SK-N-SH treated with all-trans-retinoic acid at 6 μM for 48 hours (cell line): ENCODE results near the gene SETD3.

Experiments
- ATAC-seq: fragments of 200-7000 bp; cut with Tn5 transposase; 3 replicates; pipeline ENCODE4 v1.9.1; 2020; ENCODE audit warnings: mild to moderate bottlenecking, moderate library complexity
- ARNTL ChIP-seq: fragments of 450-650 bp; formaldehyde crosslinking; IDR thresholded peaks from 2 replicates; pipeline ENCODE4 v1.5.0; 2020; ENCODE audit warnings: low read depth, mild to moderate bottlenecking, moderate library complexity, borderline replicate concordance
- BACH2 ChIP-seq: fragments of 250-450 bp; sonication (Bioruptor Pico); IDR thresholded peaks from 2 replicates; pipeline ENCODE4 v1.9.0; 2021; ENCODE audit warnings: mild to moderate bottlenecking, borderline replicate concordance
- CSDC2 ChIP-seq: fragments of 250-450 bp; sonication (Bioruptor Pico); IDR thresholded peaks from 2 replicates; pipeline ENCODE4 v1.5.0; 2020; ENCODE audit warnings: mild to moderate bottlenecking, moderate library complexity
- ESRRG ChIP-seq: fragments of 250-450 bp; sonication (Bioruptor Pico); IDR thresholded peaks from 2 replicates; pipeline ENCODE4 v1.6.1; 2021; ENCODE audit warnings: mild to moderate bottlenecking
- GLIS3 ChIP-seq: fragments of 250-450 bp; sonication (Bioruptor Pico); IDR thresholded peaks from 2 replicates; pipeline ENCODE4 v1.5.0; 2020; ENCODE audit warnings: mild to moderate bottlenecking, moderate library complexity
- ISL1 ChIP-seq: fragments of 250-450 bp; sonication (Bioruptor Pico); IDR thresholded peaks from 2 replicates; pipeline ENCODE4 v2.1.2; 2022; ENCODE audit warnings: mild to moderate bottlenecking, moderate library complexity
- OSR1 ChIP-seq: fragments of 250-450 bp; sonication (Bioruptor Pico); IDR thresholded peaks from 2 replicates; pipeline ENCODE4 v1.8.0; 2022; ENCODE audit warnings: moderate library complexity, mild to moderate bottlenecking, inconsistent platforms
- PPARA ChIP-seq: fragments of 250-450 bp; sonication (Bioruptor Pico); IDR thresholded peaks from 2 replicates; pipeline ENCODE4 v1.5.0; 2020; ENCODE audit warnings: mild to moderate bottlenecking, borderline replicate concordance
- RARB ChIP-seq: fragments of 250-450 bp; sonication (Bioruptor Pico); IDR thresholded peaks from 2 replicates; pipeline ENCODE4 v1.8.0; 2021; ENCODE audit warnings: mild to moderate bottlenecking, moderate library complexity
- SNAI2 ChIP-seq: fragments of 250-450 bp; sonication (Bioruptor Pico); IDR thresholded peaks from 2 replicates; pipeline ENCODE4 v1.5.0; 2020; ENCODE audit warnings: mild to moderate bottlenecking, moderate library complexity
- TOX ChIP-seq: fragments of 250-450 bp; sonication (Bioruptor Pico); IDR thresholded peaks from 2 replicates; pipeline ENCODE4 v1.8.0; 2021; ENCODE audit warnings: mild to moderate bottlenecking, moderate library complexity, borderline replicate concordance
- ZC3H10 ChIP-seq: fragments of 250-450 bp; sonication (Bioruptor Pico); IDR thresholded peaks from 2 replicates; pipeline ENCODE4 v1.5.1; 2021; ENCODE audit warnings: mild to moderate bottlenecking, moderate library complexity
- ZFP3 ChIP-seq: fragments of 250-450 bp; sonication (Bioruptor Pico); IDR thresholded peaks from 2 replicates; pipeline ENCODE4 v1.5.0; 2020; ENCODE audit warnings: mild to moderate bottlenecking, moderate library complexity
- ZNF565 ChIP-seq: fragments of 450-650 bp; formaldehyde crosslinking; conservative IDR thresholded peaks from 2 replicates; pipeline ENCODE4 v1.5.0; 2020; ENCODE audit warnings: low read depth, mild to moderate bottlenecking, moderate library complexity
- ZNF70 ChIP-seq: fragments of 450-650 bp; formaldehyde crosslinking; IDR thresholded peaks from 2 replicates; pipeline ENCODE4 v1.5.0; 2020; ENCODE audit warnings: mild to moderate bottlenecking, moderate library complexity
- ZNF8 ChIP-seq: fragments of 450-650 bp; formaldehyde crosslinking; IDR thresholded peaks from 2 replicates; pipeline ENCODE4 v1.5.0; 2020; ENCODE audit warnings: mild to moderate bottlenecking, moderate library complexity
- TF ChIP-seq, protein P1 (sequence below): fragments of 250-450 bp; sonication (Bioruptor Pico); IDR thresholded peaks from 2 replicates; pipeline ENCODE4 v1.5.1; 2021; ENCODE audit warnings: mild to moderate bottlenecking, moderate library complexity
- TF ChIP-seq, protein P2 (sequence below): fragments of 250-450 bp; sonication (Bioruptor Pico); IDR thresholded peaks from 2 replicates; pipeline ENCODE4 v1.5.1; 2020; ENCODE audit warnings: low read depth, mild to moderate bottlenecking, moderate library complexity
- TF ChIP-seq, protein P3 (sequence below): fragments of 250-450 bp; sonication (Bioruptor Pico); IDR thresholded peaks from 2 replicates; pipeline ENCODE4 v1.8.0; 2021; ENCODE audit warnings: low read depth, mild to moderate bottlenecking, moderate library complexity, borderline replicate concordance
- TF ChIP-seq, protein P4 (sequence below): fragments of 250-450 bp; sonication (Bioruptor Pico); IDR thresholded peaks from 2 replicates; pipeline ENCODE4 v1.8.0; 2020; ENCODE audit warnings: mild to moderate bottlenecking, moderate library complexity, borderline replicate concordance
- TF ChIP-seq, protein P5 (sequence below): fragments of 250-450 bp; sonication (Bioruptor Pico); IDR thresholded peaks from 2 replicates; pipeline ENCODE4 v1.5.0; 2020; ENCODE audit warnings: mild to moderate bottlenecking, moderate library complexity

Gene SETD3

DNA sequence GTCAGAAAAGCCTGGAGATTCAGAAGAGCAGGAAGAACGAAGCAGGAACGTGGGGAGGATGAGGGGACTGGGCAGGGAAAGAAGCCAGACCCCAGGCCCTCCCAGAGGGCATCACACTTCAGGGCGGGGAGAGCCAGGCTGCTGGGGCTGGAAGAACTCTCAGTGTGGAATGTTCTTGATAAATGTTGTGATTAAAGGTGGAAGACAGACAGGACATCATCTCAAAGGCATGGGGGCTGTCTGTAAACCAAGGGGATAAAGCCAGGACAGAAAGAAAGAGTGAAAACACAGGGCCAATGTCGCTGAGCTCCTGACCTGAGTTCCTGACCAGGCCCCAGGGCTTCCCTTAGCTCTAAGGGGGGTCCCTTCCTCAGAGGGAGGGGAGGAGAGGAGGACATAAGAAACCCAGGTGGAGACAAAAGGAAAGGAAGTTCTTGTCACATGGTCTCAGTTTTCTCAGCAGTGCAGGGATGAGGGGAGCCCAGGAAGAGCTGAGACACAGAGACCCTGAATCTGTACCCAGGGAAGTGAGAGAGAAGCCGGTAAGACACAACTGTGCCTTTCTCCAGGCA, 56.3 kb downstream of the SETD3 start:
- TF ChIP-seq BACH2 (CRISPR knock-in tag): no peak
- TF ChIP-seq, protein P1, sequence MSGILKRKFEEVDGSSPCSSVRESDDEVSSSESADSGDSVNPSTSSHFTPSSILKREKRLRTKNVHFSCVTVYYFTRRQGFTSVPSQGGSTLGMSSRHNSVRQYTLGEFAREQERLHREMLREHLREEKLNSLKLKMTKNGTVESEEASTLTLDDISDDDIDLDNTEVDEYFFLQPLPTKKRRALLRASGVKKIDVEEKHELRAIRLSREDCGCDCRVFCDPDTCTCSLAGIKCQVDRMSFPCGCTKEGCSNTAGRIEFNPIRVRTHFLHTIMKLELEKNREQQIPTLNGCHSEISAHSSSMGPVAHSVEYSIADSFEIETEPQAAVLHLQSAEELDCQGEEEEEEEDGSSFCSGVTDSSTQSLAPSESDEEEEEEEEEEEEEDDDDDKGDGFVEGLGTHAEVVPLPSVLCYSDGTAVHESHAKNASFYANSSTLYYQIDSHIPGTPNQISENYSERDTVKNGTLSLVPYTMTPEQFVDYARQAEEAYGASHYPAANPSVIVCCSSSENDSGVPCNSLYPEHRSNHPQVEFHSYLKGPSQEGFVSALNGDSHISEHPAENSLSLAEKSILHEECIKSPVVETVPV: no peak
- TF ChIP-seq ZNF70 (CRISPR knock-in tag): no peak
- TF ChIP-seq ISL1 (CRISPR knock-in tag): no peak
- no peak for TF ChIP-seq ZNF8 (CRISPR knock-in tag)
- no peak for TF ChIP-seq GLIS3
- TF ChIP-seq OSR1 (CRISPR knock-in tag): no peak
- TF ChIP-seq ZFP3 (CRISPR knock-in tag): no peak
- no peak for TF ChIP-seq RARB (CRISPR knock-in tag)
- no peak for TF ChIP-seq ESRRG
- no peak for TF ChIP-seq ZNF565 (CRISPR knock-in tag)
- TF ChIP-seq, protein P2, sequence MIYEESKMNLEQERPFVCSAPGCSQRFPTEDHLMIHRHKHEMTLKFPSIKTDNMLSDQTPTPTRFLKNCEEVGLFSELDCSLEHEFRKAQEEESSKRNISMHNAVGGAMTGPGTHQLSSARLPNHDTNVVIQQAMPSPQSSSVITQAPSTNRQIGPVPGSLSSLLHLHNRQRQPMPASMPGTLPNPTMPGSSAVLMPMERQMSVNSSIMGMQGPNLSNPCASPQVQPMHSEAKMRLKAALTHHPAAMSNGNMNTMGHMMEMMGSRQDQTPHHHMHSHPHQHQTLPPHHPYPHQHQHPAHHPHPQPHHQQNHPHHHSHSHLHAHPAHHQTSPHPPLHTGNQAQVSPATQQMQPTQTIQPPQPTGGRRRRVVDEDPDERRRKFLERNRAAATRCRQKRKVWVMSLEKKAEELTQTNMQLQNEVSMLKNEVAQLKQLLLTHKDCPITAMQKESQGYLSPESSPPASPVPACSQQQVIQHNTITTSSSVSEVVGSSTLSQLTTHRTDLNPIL (CRISPR knock-in tag): no peak
- TF ChIP-seq TOX (CRISPR knock-in tag): no peak
- no peak for TF ChIP-seq ZC3H10 (CRISPR knock-in tag)
- no peak for TF ChIP-seq SNAI2 (CRISPR knock-in tag)
- TF ChIP-seq, protein P3, sequence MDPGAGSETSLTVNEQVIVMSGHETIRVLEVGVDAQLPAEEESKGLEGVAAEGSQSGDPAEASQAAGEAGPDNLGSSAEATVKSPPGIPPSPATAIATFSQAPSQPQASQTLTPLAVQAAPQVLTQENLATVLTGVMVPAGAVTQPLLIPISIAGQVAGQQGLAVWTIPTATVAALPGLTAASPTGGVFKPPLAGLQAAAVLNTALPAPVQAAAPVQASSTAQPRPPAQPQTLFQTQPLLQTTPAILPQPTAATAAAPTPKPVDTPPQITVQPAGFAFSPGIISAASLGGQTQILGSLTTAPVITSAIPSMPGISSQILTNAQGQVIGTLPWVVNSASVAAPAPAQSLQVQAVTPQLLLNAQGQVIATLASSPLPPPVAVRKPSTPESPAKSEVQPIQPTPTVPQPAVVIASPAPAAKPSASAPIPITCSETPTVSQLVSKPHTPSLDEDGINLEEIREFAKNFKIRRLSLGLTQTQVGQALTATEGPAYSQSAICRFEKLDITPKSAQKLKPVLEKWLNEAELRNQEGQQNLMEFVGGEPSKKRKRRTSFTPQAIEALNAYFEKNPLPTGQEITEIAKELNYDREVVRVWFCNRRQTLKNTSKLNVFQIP (CRISPR knock-in tag): no peak
- no peak for ATAC-seq

DNA sequence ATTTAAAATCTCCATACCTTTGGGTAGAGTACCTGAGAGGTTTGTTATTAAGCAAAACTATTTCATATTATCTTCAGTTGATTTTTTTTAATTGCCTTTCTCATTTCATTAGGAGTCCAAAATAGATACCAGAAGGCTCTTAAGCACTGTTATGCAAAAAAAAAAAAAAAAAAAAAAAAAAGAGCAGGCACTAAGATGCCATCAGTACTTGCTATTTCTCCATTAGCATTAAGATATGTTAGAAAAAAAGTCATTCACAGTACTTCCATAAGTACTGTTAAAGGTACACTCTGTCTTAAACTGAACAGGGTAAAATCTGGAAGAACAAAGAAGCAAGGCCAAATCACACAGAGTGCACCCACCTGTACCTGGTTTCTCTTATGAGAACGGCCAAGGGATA, 57.2 kb downstream of the SETD3 start:
- no peak for TF ChIP-seq BACH2 (CRISPR knock-in tag)
- TF ChIP-seq ZFP3 (CRISPR knock-in tag): no peak
- TF ChIP-seq RARB (CRISPR knock-in tag): no peak
- TF ChIP-seq ZC3H10 (CRISPR knock-in tag): no peak
- no peak for TF ChIP-seq ISL1 (CRISPR knock-in tag)
- TF ChIP-seq, protein P3 (CRISPR knock-in tag): no peak
- TF ChIP-seq ARNTL (CRISPR knock-in tag): no peak
- ATAC-seq: no peak

DNA sequence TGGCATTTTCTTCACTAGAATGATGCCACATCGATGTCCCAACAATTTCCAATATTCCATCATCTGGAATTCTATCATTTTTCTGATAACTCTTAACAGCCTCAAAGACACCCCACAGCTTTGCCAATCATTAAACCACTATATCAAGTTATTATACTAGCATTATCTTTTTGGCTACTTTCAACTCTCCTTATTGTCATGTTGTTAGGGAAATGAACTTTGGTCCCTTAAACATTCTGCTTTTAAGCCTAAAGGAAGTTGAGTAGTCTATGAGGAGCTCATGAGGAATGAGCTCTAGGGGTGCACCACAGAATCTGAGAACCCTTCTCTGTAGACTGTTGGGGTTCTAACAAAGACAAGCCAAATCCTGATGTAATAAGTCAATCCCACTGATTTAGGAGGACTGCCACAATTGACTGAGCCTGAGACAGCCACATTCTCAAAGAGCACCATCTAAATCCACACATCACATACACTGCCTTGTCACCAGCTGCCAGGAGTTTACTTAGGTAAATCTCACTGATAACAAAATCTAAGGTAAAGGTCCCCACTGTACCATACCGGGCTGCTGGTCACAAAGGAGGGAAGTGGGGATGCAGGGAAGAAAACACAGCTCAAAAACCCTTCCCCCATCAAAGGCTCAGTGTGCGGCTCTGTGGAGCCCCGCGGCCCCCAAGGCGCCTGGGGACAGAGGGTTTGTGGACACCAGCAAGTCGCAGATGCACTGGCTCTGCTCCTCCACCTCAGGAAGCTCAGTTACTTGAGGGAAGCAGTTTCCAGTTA, 58.2 kb downstream of the SETD3 start:
- no peak for TF ChIP-seq CSDC2 (CRISPR knock-in tag)
- ATAC-seq: no peak

DNA sequence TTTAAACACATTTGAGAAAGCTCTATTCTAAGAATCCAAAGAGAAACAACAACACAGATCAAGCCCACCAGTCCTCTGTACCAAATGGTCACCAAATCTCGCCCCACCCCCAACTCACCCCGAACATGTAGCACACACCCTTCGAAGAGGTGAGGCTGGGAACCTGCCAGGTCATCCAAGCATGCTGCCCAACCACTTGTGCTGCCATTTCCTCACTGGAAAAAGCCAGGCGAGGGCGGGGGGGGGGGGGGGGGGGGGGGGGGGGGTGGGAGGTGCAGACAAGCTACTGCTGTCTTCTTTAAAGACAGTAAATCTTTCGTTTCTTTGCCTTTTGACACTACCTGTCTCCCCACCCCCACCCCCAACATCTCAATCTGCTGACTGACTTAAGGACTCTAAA, 59.9 kb downstream of the SETD3 start:
- ATAC-seq: no peak
- TF ChIP-seq CSDC2 (CRISPR knock-in tag) (no peak), TOX (CRISPR knock-in tag) (no peak), ZC3H10 (CRISPR knock-in tag) (no peak), PPARA (CRISPR knock-in tag) (no peak), GLIS3 (no peak), SNAI2 (CRISPR knock-in tag) (no peak), BACH2 (CRISPR knock-in tag) (no peak), ZNF565 (CRISPR knock-in tag) (no peak), ZFP3 (CRISPR knock-in tag) (no peak), ARNTL (CRISPR knock-in tag) (no peak), ZNF8 (CRISPR knock-in tag) (no peak)
- TF ChIP-seq, protein P2 (CRISPR knock-in tag): no peak
- TF ChIP-seq, protein P4, sequence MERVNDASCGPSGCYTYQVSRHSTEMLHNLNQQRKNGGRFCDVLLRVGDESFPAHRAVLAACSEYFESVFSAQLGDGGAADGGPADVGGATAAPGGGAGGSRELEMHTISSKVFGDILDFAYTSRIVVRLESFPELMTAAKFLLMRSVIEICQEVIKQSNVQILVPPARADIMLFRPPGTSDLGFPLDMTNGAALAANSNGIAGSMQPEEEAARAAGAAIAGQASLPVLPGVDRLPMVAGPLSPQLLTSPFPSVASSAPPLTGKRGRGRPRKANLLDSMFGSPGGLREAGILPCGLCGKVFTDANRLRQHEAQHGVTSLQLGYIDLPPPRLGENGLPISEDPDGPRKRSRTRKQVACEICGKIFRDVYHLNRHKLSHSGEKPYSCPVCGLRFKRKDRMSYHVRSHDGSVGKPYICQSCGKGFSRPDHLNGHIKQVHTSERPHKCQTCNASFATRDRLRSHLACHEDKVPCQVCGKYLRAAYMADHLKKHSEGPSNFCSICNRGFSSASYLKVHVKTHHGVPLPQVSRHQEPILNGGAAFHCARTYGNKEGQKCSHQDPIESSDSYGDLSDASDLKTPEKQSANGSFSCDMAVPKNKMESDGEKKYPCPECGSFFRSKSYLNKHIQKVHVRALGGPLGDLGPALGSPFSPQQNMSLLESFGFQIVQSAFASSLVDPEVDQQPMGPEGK (CRISPR knock-in tag): no peak
- TF ChIP-seq, protein P5, sequence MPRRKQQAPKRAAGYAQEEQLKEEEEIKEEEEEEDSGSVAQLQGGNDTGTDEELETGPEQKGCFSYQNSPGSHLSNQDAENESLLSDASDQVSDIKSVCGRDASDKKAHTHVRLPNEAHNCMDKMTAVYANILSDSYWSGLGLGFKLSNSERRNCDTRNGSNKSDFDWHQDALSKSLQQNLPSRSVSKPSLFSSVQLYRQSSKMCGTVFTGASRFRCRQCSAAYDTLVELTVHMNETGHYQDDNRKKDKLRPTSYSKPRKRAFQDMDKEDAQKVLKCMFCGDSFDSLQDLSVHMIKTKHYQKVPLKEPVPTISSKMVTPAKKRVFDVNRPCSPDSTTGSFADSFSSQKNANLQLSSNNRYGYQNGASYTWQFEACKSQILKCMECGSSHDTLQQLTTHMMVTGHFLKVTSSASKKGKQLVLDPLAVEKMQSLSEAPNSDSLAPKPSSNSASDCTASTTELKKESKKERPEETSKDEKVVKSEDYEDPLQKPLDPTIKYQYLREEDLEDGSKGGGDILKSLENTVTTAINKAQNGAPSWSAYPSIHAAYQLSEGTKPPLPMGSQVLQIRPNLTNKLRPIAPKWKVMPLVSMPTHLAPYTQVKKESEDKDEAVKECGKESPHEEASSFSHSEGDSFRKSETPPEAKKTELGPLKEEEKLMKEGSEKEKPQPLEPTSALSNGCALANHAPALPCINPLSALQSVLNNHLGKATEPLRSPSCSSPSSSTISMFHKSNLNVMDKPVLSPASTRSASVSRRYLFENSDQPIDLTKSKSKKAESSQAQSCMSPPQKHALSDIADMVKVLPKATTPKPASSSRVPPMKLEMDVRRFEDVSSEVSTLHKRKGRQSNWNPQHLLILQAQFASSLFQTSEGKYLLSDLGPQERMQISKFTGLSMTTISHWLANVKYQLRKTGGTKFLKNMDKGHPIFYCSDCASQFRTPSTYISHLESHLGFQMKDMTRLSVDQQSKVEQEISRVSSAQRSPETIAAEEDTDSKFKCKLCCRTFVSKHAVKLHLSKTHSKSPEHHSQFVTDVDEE (CRISPR knock-in tag): no peak
